Stimulated activated CD4-positive, alpha-beta T cell treated with anti-CD3 and anti-CD28 coated beads, Interleukin-12 subunit alpha, Interleukin-12 subunit beta, amount 100 ng/mL, for 24 hours (primary cell): ENCODE measurements around the gene INMT.

Experiments
- DNase-seq, 2 experiments: peaks; one replicate each; pipeline ENCODE4 v3.0.0-alpha.2; 2020; ENCODE audit warnings: low read depth in 2 of 2

INMT gene

GRCh38 chr7:30728591-30729100, 23.3 kb upstream of the INMT start:
- DNase-seq = no peak

- DNase-seq = no peak
These were observed 22.3 kb upstream of the INMT start for GRCh38 chr7:30729642-30730041.

GRCh38 chr7:30730097-30730496, 21.8 kb upstream of the INMT start:
- DNase-seq = no peak

GRCh38 chr7:30730996-30731395, 20.9 kb upstream of the INMT start:
- DNase-seq = no peak

GRCh38 chr7:30731581-30731980, 20.4 kb upstream of the INMT start:
- DNase-seq = no peak

GRCh38 chr7:30732606-30733005, 19.3 kb upstream of the INMT start:
- DNase-seq = no peak

- no peak for DNase-seq
These were observed 18.7 kb upstream of the INMT start for GRCh38 chr7:30733216-30733615.

GRCh38 chr7:30733691-30734090, 18.2 kb upstream of the INMT start:
- no peak for DNase-seq

GRCh38 chr7:30734497-30734896, 17.4 kb upstream of the INMT start:
- no peak for DNase-seq

- DNase-seq = no peak
These were observed 16.3 kb upstream of the INMT start for GRCh38 chr7:30735631-30736030.

GRCh38 chr7:30736291-30736690, 15.6 kb upstream of the INMT start:
- DNase-seq = no peak

- DNase-seq = no peak
These were observed 13.7 kb upstream of the INMT start for GRCh38 chr7:30738026-30738915.

GRCh38 chr7:30739691-30740090, 12.2 kb upstream of the INMT start:
- DNase-seq = no peak

GRCh38 chr7:30740417-30741181, 11.3 kb upstream of the INMT start:
- peak; percentile 49 to 76 for DNase-seq

GRCh38 chr7:30741289-30741688, 10.6 kb upstream of the INMT start:
- DNase-seq = no peak

GRCh38 chr7:30743371-30744074, 8.4 kb upstream of the INMT start:
- no peak for DNase-seq

GRCh38 chr7:30744075-30744417, 7.9 kb upstream of the INMT start:
- DNase-seq = no peak

GRCh38 chr7:30745261-30745941, 6.5 kb upstream of the INMT start:
- DNase-seq = no peak

GRCh38 chr7:30750010-30750409, 1.9 kb upstream of the INMT start:
- DNase-seq = no peak

- no peak for DNase-seq
These were observed 968 bp upstream of the INMT start for GRCh38 chr7:30750683-30751650.

- no peak for DNase-seq
These were observed 549 bp downstream of the INMT start for GRCh38 chr7:30752484-30752883.
